Measurements from ENCODE around the gene LRMDA. TPM values are rescaled to one million over a fixed set of nuclear protein-coding genes. Genes with fewer than 3 reads are reported as not detected.

LRMDA gene
- total and polyA plus RNA-seq, 2 of the 8 experiments (the other 6 are each of a cell fraction or from before 2014, with no cell fraction given), result 0.86 to 2.8 TPM

GRCh38 chr10:75647675-75648074 is 216.3 kb downstream of the LRMDA start:
- H3K79me2 ChIP-seq (ENCODE audit: control insufficient read depth in 1 of 2, insufficient read depth in 2 of 2, low read length in 2 of 2), result no peaks in the 10 kb centered on the region
- no peak for FAIRE-seq
- TF ChIP-seq POLR2A (IDR thresholded peaks at IDR 0.05; ENCODE audit: control extremely low read depth in 1 of 2, low read depth in 2 of 2, low read length in 2 of 2), result no peak
- TF ChIP-seq TEAD4 (IDR thresholded peaks at IDR 0.05; ENCODE audit: low read depth, low read length), result no peak
- TF ChIP-seq TAF7 (optimal IDR thresholded peaks at IDR 0.05; ENCODE audit: borderline replicate concordance, low read depth, low read length), result no peak
- TF ChIP-seq SP2 (IDR thresholded peaks at IDR 0.05; ENCODE audit: low read length), result no peak
- no peak for TF ChIP-seq KDM5A (IDR thresholded peaks at IDR 0.05; ENCODE audit: low read length)
- no peak for TF ChIP-seq NANOG (IDR thresholded peaks at IDR 0.05; ENCODE audit: insufficient read depth, low read depth, low read length, poor library complexity, severe bottlenecking)
- TF ChIP-seq ASH2L (IDR thresholded peaks at IDR 0.05; ENCODE audit: low read length), result no peak

More at GRCh38 chr10:75647675-75648074, 216.3 kb downstream of the LRMDA start:
- Histone ChIP-seq H3K79me1 (ENCODE audit: low read depth, low read length) (no peaks in the 10 kb centered on the region), H3K23ac (ENCODE audit: insufficient read length) (no peak overlapping the region), H3K14ac (ENCODE audit: insufficient read length) (no peak overlapping the region), H2BK20ac (ENCODE audit: low read length) (no peak overlapping the region), H3K56ac (replicated peaks; ENCODE audit: insufficient read length, low read depth, low read length) (no peak overlapping the region), H3K27me3 (replicated peaks in 1 of 4; ENCODE audit: control insufficient read depth in 3 of 4, extremely low read depth in 1 of 4, insufficient read depth in 3 of 4, low read length in 3 of 4) (peaks cover 0 to 4% (median under 1%) of the 10 kb centered on the region in 4 experiments; a peak in 3 of 7 replicates), H2AK5ac (ENCODE audit: low read depth, low read length) (no peak overlapping the region), H3K9ac (replicated peaks in 1 of 4; ENCODE audit: extremely low read depth in 1 of 4, low read depth in 3 of 4, low read length in 3 of 4) (no peak overlapping the region), H4K91ac (replicated peaks; ENCODE audit: insufficient read length, low read length) (no peak overlapping the region), H2BK12ac (ENCODE audit: low read depth, low read length) (no peak overlapping the region), H4K20me1 (replicated peaks in 1 of 2; ENCODE audit: control insufficient read depth in 1 of 2, insufficient read depth in 2 of 2, low read length in 2 of 2) (no peaks in the 10 kb centered on the region), H3K4me3 (ENCODE audit: extremely low read depth in 1 of 4, insufficient read depth in 2 of 4, low read depth in 3 of 4, low read length in 4 of 4) (no peak overlapping the region), H3K9me3 (ENCODE audit: insufficient read depth in 2 of 2, low read depth in 1 of 2, low read length in 1 of 2) (no peaks in the 10 kb centered on the region), H2BK5ac (ENCODE audit: low read depth, low read length) (no peak overlapping the region), H4K8ac (ENCODE audit: extremely low read depth, insufficient read depth, low read length) (no peak overlapping the region), H2BK120ac (replicated peaks; ENCODE audit: low read depth, low read length) (no peak overlapping the region), H2AFZ (ENCODE audit: low read length) (no peak overlapping the region), H3K4me1 (replicated peaks in 1 of 4; ENCODE audit: control insufficient read depth in 3 of 4, insufficient read depth in 4 of 4, low read length in 3 of 4) (no peaks in the 10 kb centered on the region), H3K23me2 (ENCODE audit: low read depth, low read length) (no peaks in the 10 kb centered on the region; the same call in 1 of the 2 replicates), H2BK15ac (ENCODE audit: low read length) (no peak overlapping the region), H3K18ac (ENCODE audit: extremely low read depth, low read length) (no peak overlapping the region), H4K5ac (ENCODE audit: insufficient read length, low read depth, low read length) (no peak overlapping the region), H3K27ac (ENCODE audit: low read depth, low read length) (no peak overlapping the region), H3K4me2 (ENCODE audit: insufficient read depth in 1 of 2, low read depth in 2 of 2, low read length in 2 of 2) (no peak overlapping the region), H3K36me3 (ENCODE audit: control insufficient read depth in 2 of 4, insufficient read depth in 4 of 4, low read length in 3 of 4) (no peaks in the 10 kb centered on the region), H3K4ac (replicated peaks; ENCODE audit: insufficient read length, low read depth, low read length) (no peak overlapping the region)
- DNase-seq (ENCODE audit: low read depth in 1 of 2, low spot score in 2 of 2), result no peak
- 91% methylated on average over 3 of the region's 3 CpGs; no CpG with 5 or more reads in 1 of the 2 experiments for WGBS, 2 experiments (ENCODE audit: extremely low coverage in 1 of 2, insufficient coverage in 1 of 2, insufficient read length in 1 of 2, insufficient replicate concordance in 2 of 2, low coverage in 1 of 2, low lambda C conversion rate in 2 of 2, missing lambda C conversion rate in 1 of 2)
- ChIA-PET CTCF (ENCODE audit: partially characterized antibody) (interaction anchor here (0.9 to 1.5 kb wide), 5 partner anchors 23 to 248 kb away, joined by 3 to 4 read pairs (median 3); no protein-coding TSS in a partner anchor), POLR2A (ENCODE audit: partially characterized antibody) (no interaction called here)
